MM.1S (cell line): ENCODE results near the gene ZBTB47.

ENCODE experiments used
- DNase-seq: peaks from one replicate; pipeline ENCODE4 v3.0.0-alpha.2; 2015
- H2AFZ ChIP-seq: fragments of 300-600 bp; sonication (generic); 2 replicates; pipeline ENCODE4 v1.6.0; 2016; ENCODE audit warnings: antibody characterized with exemption, low read length
- H3F3A ChIP-seq: fragments of 300-600 bp; sonication (generic); 2 replicates; pipeline ENCODE4 v1.6.1; 2016; ENCODE audit warnings: mild to moderate bottlenecking, antibody characterized with exemption, low read length, moderate library complexity, mixed read lengths; ENCODE audit not compliant: insufficient read depth
- H3K27ac ChIP-seq: fragments of 300-600 bp; sonication (generic); 2 replicates; pipeline ENCODE4 v1.5.1; 2016; ENCODE audit warnings: mild to moderate bottlenecking, low read length
- H3K27me3 ChIP-seq: fragments of 300-600 bp; sonication (generic); replicated peaks from 2 replicates; pipeline ENCODE4 v1.6.0; 2016; ENCODE audit warnings: low read length; ENCODE audit not compliant: insufficient read depth
- H3K36me3 ChIP-seq: fragments of 300-600 bp; sonication (generic); replicated peaks from 2 replicates; pipeline ENCODE4 v1.6.1; 2016; ENCODE audit warnings: mild to moderate bottlenecking, low read length, mixed read lengths; ENCODE audit not compliant: insufficient read depth
- H3K4me1 ChIP-seq: fragments of 300-600 bp; sonication (generic); 2 replicates; pipeline ENCODE4 v1.6.1; 2016; ENCODE audit warnings: low read length, mixed read lengths
- H3K4me2 ChIP-seq: fragments of 300-600 bp; sonication (generic); 2 replicates; pipeline ENCODE4 v1.6.0; 2016; ENCODE audit warnings: low read depth, low read length
- H3K4me3 ChIP-seq: fragments of 300-600 bp; sonication (generic); 2 replicates; pipeline ENCODE4 v1.5.1; 2016; ENCODE audit warnings: low read length, mixed read lengths
- H3K79me2 ChIP-seq: fragments of 300-600 bp; sonication (generic); 2 replicates; pipeline ENCODE4 v1.6.1; 2016; ENCODE audit warnings: mixed run types, low read length, mixed read lengths
- H3K9ac ChIP-seq: fragments of 300-600 bp; sonication (generic); 2 replicates; pipeline ENCODE4 v1.6.1; 2016; ENCODE audit warnings: low read length, mixed read lengths
- H3K9me2 ChIP-seq: fragments of 300-600 bp; sonication (generic); replicated peaks from 2 replicates; pipeline ENCODE4 v1.6.1; 2016; ENCODE audit warnings: mild to moderate bottlenecking, low read length, mixed read lengths; ENCODE audit not compliant: insufficient read depth
- H3K9me3 ChIP-seq: fragments of 300-600 bp; sonication (generic); replicated peaks from 2 replicates; pipeline ENCODE4 v1.6.1; 2016; ENCODE audit warnings: mild to moderate bottlenecking, low read length, mixed read lengths; ENCODE audit not compliant: insufficient read depth
- H4K20me1 ChIP-seq: fragments of 300-600 bp; sonication (generic); 2 replicates; pipeline ENCODE4 v1.6.1; 2016; ENCODE audit warnings: mild to moderate bottlenecking, low read length, moderate library complexity, mixed read lengths; ENCODE audit not compliant: insufficient read depth
- CTCF ChIP-seq: fragments of 300-600 bp; sonication (generic); IDR thresholded peaks from 2 replicates; pipeline ENCODE4 v1.5.1; 2016; ENCODE audit warnings: antibody characterized with exemption, low read length, mixed read lengths
- EZH2 ChIP-seq: fragments of 300-600 bp; sonication (generic); optimal IDR thresholded peaks from 2 replicates; pipeline ENCODE3; 2017; ENCODE audit warnings: low read depth, mild to moderate bottlenecking, antibody characterized with exemption, low read length, mixed read lengths
- EZH2phosphoT487 ChIP-seq: fragments of 300-600 bp; sonication (generic); IDR thresholded peaks from 2 replicates; pipeline ENCODE4 v1.6.1; 2018; ENCODE audit warnings: antibody characterized with exemption, low read length

Gene ZBTB47

GRCh38 chr3:42670670-42671069 lies 17.2 kb downstream of the ZBTB47 start:
- Histone ChIP-seq H2AFZ (no peak overlapping the region), H3K9me2 (no peaks in the 10 kb centered on the region), H3K9me3 (no peaks in the 10 kb centered on the region), H3K4me2 (no peak overlapping the region), H3K27ac (no peak overlapping the region), H3F3A (no peaks in the 10 kb centered on the region), H3K4me1 (no peaks in the 10 kb centered on the region), H3K79me2 (no peaks in the 10 kb centered on the region), H3K4me3 (no peak overlapping the region), H3K9ac (no peak overlapping the region), H3K27me3 (no peaks in the 10 kb centered on the region), H4K20me1 (no peaks in the 10 kb centered on the region), H3K36me3 (no peaks in the 10 kb centered on the region)
- DNase-seq: no peak
- no peak for TF ChIP-seq CTCF
- no peak for TF ChIP-seq EZH2phosphoT487
- TF ChIP-seq EZH2: no peak

GRCh38 chr3:42672515-42672914 lies 19.0 kb downstream of the ZBTB47 start:
- Histone ChIP-seq H3K4me3 (no peak overlapping the region), H3K4me1 (no peaks in the 10 kb centered on the region), H3K9me2 (no peaks in the 10 kb centered on the region), H3K27me3 (no peaks in the 10 kb centered on the region), H3F3A (no peaks in the 10 kb centered on the region), H3K79me2 (no peaks in the 10 kb centered on the region), H4K20me1 (no peaks in the 10 kb centered on the region), H3K9ac (no peak overlapping the region), H3K36me3 (no peaks in the 10 kb centered on the region), H2AFZ (no peak overlapping the region), H3K27ac (no peak overlapping the region), H3K4me2 (no peak overlapping the region), H3K9me3 (no peaks in the 10 kb centered on the region)
- DNase-seq: no peak
- TF ChIP-seq EZH2phosphoT487 (no peak), CTCF (no peak), EZH2 (no peak)

GRCh38 chr3:42673082-42673481 lies 19.6 kb downstream of the ZBTB47 start:
- no peaks in the 10 kb centered on the region for H3K9me3 ChIP-seq
- no peak overlapping the region for H3K9ac ChIP-seq
- H3K27me3 ChIP-seq: no peaks in the 10 kb centered on the region
- H3K79me2 ChIP-seq: no peaks in the 10 kb centered on the region
- no peaks in the 10 kb centered on the region for H3K4me1 ChIP-seq
- H4K20me1 ChIP-seq: no peaks in the 10 kb centered on the region
- TF ChIP-seq EZH2phosphoT487: no peak
- TF ChIP-seq EZH2: no peak
- TF ChIP-seq CTCF: no peak
- H3K4me3 ChIP-seq: no peak overlapping the region
- H3K9me2 ChIP-seq: no peaks in the 10 kb centered on the region
- no peaks in the 10 kb centered on the region for H3F3A ChIP-seq
- H3K27ac ChIP-seq: no peak overlapping the region
- no peak for DNase-seq
- H3K4me2 ChIP-seq: no peak overlapping the region
- H2AFZ ChIP-seq: no peak overlapping the region
- no peaks in the 10 kb centered on the region for H3K36me3 ChIP-seq
